AG20443 (cell line): ENCODE measurements around the gene WSCD1.

Source experiments
- DNase-seq: peaks from one replicate; pipeline ENCODE4 v3.0.0; 2012; ENCODE audit warnings: low spot score, mixed read lengths

The WSCD1 gene

DNA sequence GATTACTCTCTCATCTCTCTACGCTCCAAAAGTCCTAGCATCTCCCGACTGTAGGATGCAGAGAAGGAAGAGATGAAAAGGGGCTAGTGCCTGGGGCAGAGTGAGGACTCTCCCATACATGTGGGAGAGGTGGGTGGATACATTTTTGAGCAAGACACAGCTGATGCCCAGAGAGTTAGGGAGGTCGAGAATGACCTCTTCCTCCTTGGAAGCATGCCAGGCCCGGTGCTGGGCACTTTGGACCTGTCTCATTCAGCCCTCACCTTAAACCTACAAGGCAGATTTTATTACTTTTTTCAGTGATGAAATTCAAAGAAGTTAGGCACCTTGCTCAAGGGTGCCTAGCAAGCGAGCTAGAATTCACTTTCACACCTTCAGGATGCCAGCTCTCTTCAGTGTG, 38.2 kb downstream of the WSCD1 start:
- no peak for DNase-seq

DNA sequence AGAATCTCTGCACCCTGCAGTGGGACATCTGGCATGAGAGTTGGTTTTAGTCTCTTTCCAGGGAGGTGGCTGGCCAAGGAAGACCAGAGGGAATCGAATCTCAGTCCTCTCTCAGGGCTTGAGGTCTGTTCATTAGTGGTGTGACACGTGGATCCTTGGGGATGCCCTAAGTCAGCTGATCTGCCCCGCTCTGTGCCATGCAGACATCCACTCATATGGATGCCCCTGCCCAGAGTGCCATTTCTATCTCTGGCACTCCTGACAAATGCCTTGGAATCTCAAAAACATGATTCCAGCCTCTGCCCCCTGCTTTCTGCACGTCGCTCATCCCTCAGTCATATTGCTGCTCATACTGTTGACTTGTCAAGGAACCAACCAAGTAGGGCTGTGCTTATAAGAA, 38.8 kb downstream of the WSCD1 start:
- DNase-seq: no peak

GRCh38 chr17:6109536-6109935, 39.4 kb downstream of the WSCD1 start:
- DNase-seq: no peak

DNA sequence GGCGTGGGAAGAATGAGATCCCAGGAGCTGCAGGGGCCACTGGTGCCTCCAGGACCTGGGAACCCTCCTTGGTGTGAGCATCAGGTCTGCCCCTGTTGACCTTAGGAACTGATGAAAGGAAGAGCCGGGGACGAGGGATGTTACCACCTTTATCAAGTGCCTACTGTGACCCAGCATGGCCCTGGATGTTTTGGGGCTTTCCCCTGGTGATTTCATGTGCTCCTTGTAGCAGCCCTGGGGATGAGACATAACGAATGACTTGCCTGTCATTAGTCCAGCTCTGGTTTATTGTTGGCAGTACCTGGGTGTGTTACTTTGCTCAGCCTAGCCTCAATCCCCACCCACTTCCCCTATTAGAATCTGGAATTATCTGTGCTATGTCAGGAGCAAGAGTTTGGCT, 39.9 kb downstream of the WSCD1 start:
- DNase-seq: no peak

DNA sequence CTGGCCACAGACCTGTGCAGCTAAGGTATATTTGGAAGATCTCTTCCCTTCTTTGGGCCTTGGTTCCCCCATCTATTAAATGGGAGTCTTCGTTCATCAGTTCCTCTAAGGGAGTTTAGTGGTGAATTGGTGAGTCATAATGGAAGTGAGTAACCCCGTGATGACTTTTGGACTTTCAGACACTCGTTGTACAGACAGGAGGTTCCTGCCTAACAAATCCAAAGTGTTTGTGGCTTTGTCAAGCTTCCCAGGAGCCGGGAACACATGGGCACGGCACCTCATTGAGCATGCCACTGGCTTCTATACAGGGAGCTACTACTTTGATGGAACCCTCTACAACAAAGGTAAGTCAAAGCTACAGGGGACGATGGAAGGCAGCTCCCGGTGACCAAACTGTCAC, 40.4 kb downstream of the WSCD1 start:
- no peak for DNase-seq

DNA sequence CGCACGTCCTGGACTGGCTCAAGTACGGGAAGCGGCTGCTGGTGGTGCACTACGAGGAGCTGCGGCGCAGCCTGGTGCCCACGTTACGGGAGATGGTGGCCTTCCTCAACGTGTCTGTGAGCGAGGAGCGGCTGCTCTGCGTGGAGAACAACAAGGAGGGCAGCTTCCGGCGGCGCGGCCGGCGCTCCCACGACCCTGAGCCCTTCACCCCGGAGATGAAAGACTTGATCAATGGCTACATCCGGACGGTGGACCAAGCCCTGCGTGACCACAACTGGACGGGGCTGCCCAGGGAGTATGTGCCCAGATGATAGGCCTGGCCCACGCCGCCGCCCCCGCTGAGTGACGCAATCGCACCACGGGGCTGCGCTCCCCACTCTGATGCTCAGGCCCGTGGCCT, 50.2 kb downstream of the WSCD1 start:
- DNase-seq: no peak

DNA sequence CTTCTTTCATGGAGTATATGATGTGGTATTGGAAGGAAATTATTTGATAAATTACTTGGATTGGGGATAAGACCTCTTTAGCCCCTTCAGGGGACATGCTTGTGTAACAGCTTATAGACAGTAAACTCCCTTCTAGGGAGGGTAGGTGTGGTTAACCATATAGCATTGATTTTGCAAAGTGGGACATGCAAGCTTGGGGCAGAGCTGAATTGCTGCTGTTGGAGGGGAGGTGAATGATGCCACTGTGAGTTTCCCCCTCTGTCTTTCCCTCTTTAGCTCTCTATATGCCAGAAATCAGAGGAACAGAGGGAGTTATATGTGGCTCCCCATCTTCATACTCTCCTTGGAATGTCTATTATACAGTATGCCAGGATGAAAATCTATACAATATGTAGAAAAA, 54.7 kb downstream of the WSCD1 start:
- DNase-seq: no peak

GRCh38 chr17:6126768-6127167, 56.6 kb downstream of the WSCD1 start:
- DNase-seq: no peak

DNA sequence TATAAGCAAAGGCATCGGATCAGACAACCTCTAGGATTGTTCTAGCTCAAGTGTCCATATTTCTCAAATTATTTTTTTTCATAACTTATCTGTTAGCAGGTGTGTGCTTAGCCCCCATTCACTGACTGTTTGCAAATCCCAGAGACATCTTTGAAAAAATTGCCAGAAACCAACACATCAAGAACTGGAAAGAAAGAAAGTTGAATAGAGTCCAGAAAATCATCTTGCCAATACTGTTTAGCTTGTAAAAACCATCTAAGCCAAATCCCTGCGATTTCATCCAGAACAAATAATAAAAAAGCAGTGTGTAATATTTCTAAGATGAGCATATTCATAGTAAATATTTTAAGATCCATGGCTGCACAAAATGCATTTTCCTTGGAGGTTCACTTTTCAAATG, 64.5 kb downstream of the WSCD1 start:
- DNase-seq: no peak

DNA sequence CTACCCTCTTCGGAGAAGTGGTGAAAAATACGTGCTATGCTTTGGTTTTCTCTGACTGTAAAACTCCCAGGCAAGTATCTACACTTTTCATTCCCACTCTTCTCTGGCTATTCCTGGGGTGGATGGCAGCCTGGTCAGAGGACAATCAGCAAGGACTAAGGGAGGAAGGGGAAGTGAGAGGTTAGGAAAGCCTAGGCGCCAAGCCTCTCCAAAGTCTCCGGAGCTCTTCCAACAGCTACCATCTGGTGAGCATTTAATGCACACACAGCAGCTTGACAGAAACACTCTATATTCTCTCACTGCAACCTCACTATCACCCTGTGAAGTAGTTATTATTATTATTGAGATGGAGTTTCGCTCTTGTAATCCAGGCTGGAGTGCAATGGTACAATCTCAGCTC, 65.1 kb downstream of the WSCD1 start:
- DNase-seq: no peak

DNA sequence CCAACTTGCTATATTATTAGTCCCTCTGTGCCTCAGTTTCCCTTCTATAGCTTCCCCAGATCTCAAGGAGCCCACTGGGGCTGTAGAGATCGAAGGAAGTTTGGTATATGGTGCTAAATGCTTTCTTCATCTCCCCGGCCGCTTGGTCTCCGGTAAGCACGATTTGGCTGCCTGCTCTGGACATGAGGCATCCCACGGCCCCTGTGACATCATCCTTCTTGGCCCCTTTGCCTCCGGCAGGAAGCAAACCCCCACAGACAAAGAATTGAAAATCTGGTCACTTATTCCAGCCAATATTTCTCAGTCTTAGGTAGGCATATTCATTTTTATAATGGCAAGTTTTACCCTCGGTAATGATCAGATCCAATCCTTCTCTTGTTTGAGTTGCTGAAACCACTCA, 65.8 kb downstream of the WSCD1 start:
- DNase-seq: no peak

- no peak for DNase-seq
Measured at GRCh38 chr17:6137716-6138502, 67.7 kb downstream of the WSCD1 start.

DNA sequence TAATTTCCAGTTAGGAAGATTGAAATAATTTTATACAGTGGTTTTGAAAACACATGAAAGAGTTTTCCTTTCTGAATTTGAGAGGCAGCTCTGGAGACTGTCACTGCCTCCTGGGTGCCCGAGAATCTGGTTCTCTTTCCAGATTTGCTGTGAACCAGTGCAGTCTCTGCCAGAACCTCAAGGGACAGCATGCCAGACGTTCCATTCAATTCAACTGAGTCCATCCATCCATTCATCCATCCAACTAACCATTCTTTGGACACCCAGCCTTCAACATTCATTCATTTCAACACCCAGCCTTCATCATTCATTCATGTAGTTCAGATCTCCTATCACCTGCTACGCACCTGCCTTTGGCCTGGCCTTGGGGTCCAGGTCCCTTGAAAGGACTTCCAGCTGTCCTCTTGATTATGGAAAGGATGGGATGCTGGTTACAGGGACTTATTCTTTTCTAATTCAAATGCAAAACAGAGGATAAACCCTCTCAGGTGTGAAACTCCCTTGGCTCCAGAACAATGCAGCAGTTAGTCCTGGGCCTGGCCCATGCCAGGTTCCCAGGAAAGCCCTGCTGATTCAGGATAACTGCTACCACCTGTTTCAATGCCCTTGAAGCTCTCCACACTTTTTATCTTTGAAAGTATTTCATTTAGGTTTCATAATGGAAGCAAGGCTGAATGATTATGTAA, 68.7 kb downstream of the WSCD1 start:
- no peak for DNase-seq

DNA sequence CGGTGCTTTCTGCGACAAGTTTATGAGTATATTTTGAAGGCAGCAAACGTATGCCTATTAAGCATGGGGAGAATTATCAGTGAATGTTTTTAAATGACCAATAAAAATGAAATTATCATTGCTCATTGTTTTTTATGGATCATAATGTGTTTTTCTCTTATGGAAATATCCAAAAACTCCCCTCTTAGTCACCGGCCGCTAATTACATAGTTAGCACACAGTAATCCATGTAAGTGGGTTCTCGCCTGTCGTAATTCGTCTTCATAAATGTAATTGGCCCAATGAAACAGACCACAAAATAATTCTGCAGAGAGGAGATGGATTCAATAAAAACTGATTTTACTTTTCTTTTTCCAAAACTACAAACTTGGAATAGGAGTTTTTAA, 69.3 kb downstream of the WSCD1 start:
- no peak for DNase-seq

- no peak for DNase-seq
Measured at GRCh38 chr17:6140188-6140587, 70.0 kb downstream of the WSCD1 start.

DNA sequence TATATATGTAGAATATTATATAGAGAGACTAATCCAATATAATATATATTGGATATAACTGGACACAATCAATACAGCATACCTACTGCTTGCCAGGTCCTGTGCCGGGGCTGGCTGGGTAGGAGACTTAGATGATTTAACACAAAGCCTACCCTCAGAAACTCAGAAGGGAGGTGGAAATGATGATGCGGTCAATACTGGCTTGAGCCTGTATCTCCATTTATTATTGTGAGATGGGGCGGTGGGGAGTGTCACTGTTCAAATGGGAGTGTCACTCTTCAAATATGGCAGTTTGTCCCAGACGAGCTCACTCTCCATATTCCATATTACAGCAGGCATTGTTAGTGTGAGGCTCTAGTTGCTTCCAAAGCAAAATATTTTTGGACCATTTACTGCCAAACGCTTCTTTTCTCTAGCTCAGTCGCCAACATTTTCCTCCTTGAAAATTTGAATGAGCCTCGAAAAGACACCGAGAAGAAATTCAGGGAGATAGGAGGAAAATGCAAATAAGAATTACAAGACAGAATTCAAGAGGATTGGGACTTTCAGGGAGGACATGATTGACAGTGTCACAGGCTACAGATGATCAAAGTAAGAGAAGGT, 70.7 kb downstream of the WSCD1 start:
- DNase-seq: no peak

GRCh38 chr17:6142701-6143100, 72.5 kb downstream of the WSCD1 start:
- DNase-seq: no peak

GRCh38 chr17:6145946-6146345, 75.8 kb downstream of the WSCD1 start:
- no peak for DNase-seq

DNA sequence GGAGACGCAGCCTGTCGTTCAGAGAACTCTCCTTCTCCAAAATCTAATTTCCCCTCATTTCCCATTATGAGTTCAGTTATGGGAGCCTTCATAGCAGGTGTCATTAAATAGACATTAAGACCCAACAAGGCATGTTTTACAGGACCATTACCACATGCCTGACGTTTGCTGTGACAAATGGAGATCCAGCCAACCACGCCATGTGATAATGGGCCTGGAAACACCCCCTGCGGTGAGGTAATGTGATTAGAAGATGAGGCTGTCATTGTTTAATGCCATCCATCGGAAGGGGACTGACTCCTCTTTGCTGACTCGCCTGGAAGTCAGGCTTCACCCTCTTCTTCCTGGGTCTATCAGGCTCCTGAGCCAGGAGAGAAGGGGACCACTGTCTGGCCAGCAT, 76.9 kb downstream of the WSCD1 start:
- DNase-seq: no peak

DNA sequence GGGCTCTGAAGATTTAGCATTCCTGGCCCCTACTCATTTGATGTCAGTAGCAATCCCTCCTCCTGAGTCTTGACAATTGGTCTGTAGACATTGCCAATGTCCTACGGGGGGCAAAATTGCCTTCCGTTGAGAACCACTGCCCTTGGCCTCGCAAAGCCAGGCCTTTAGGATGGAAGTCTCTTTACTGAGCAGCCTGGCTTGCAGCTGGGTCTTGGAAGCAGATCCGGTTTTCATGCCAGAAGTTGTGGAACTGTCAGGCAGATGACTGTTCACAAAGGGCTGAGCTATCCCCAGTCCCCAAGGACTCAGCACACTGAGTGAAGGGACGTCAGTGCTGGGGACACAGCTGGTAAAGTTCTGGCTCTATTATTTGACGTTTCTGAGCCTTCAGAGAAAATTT, 83.2 kb downstream of the WSCD1 start:
- DNase-seq: no peak

GRCh38 chr17:6157716-6158115, 87.5 kb downstream of the WSCD1 start:
- no peak for DNase-seq

- no peak for DNase-seq
Measured at GRCh38 chr17:6159541-6160231, 89.5 kb downstream of the WSCD1 start.

GRCh38 chr17:6160232-6160555, 90.0 kb downstream of the WSCD1 start:
- DNase-seq: no peak
